GM11168 (cell line): ENCODE results near the gene CEBPG.

Experiments
- in situ Hi-C: fragments of 300-500 bp; cut with MboI; formaldehyde crosslinking; loops from one replicate; pipeline ENCODE4 v1.12.0; 2022; ENCODE audit warnings: low sequenced_read_pairs; ENCODE audit not compliant: unreplicated experiment

Gene CEBPG

DNA sequence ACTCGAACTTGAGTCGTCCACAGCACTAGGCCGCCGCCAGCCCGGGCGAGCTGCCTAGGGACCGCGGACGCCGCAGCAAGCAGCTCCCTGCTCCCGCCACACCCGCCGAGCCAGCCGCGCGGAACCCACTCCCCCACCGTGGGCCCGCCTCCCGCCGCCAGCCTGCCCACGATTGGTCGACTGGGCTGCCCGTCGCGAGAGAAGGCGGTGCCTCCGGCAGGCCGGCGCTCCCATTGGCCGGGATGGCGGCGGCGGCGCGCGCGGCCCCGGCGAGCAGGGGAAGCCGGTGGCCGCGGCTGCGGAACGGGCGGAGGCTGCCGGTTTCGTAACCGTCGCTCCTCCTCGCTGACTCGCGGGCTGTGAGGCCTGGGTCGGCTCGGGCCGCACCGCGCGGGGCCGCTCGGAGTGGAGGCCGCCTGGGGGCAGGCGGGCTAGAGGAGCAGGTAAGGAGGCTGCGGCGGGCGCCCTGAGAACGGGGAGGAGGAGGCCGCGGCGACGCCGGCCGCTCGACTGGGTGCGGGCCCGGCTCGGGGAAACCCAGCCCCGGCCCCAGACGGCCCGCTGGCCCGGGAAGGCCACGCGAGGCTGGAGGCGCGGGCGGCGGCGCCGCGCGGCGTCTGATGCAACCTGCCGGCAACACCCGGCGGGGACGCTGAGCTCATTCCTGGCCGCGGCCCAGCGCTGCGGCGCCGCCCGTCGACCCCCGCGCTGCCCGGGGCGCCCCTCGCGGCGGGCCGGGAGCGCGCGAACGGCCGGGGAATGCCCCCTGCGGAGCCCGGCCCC is at the start of gene CEBPG:
Gene CEBPG (plus strand): TSS at position 257 of the 783 bp plus-strand sequence. CDS start 5,531 bp downstream, outside the sequence.
- in situ Hi-C loops = no loop called here

DNA sequence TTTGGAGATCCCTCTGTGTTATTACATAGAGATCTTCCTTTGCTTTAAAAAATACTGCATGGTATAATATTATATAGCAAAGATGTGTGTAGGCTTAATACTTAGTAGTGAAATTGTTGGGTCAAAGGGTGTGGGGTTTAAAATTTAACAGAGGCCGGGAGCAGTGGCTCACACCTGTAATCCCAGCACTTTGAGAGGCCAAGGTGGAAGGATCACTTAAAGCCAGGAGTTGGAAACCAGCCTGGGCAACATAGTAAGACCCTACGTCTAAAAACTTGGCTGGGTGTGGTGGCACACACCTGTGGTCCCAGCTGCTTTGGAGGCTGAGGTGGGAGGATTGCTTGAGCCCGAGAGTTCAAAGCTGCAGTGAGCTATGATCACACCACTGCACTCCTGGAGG is 48.9 kb upstream of the CEBPG start:
- in situ Hi-C loops = no loop called here

DNA sequence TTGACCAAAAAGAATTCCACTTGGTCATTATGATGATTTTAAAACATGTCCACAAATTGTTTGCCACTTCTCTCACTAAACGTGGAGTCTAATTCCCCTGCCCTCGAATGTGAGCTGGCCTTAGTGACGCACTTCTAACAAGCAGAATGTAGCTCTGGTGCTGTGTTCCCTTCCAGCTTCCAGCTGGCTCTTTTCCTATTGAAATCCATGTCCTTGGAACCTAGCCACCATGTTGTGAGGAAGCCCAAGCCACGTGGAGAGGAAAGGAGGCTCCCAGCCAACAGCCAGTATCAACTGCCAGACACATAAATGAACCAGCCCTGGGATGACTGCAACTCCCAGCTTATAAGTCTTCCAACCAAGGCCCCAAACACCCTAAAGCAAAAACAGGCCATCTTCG is 47.6 kb upstream of the CEBPG start:
- in situ Hi-C loops = no loop called here

DNA sequence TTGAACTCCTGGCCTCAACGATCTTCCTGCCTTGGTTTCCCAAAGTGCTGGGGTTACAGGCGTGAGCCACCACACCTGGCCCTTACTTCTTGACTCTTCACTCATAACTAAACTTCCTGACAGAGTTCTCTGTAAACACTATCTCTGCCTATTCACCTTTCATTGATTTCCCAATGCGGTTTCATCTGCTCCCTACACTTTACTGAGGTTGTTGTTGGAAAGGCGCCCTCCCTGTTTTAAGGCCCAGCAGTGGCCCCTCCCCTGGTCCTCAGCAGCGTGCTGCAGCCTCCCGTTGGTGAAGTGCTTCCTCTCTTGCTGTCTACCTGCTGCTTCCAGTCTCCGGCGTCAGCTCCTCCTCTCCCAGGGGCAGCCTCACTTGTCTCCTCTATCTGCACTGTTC is 44.4 kb upstream of the CEBPG start:
- in situ Hi-C loops = no loop called here

DNA sequence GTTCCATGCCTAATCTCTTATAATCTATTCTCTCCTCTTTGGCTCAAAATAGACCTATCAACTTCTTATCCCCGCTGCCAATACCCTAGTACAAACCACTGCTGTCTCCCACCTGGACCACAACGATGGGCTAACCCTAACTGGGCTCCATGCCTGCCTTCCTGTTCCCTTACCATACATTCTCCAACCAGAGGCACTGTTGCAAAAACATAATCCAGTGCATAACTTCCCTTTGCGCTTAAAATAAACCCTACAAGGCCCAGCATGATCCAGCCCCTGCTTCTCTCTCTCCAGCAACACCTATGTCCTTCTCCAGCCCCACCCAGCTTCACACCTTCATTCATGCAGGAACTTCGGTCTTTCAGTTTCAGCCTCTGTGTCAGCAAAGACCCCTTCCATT is 43.8 kb upstream of the CEBPG start:
- in situ Hi-C loops = no loop called here

DNA sequence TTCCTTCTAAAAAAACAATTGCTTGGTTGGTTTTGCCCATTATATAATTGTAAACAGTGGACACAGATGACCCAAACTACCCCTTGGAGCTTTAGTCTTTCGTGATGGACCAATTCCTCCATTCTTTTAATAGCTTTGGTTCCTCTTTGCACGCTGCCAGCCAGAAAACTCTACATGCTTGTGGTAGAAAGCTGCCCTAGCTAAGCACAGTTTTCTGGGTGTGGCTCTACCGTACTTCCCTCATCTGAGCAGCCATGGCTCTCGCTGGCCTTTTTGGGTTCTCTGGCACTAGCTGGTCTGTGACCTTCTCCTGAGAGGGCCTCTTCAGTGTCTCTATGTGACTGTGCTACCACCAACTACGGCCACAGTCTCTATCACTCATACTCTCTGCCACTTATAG is 41.3 kb upstream of the CEBPG start:
- in situ Hi-C loops = no loop called here

DNA sequence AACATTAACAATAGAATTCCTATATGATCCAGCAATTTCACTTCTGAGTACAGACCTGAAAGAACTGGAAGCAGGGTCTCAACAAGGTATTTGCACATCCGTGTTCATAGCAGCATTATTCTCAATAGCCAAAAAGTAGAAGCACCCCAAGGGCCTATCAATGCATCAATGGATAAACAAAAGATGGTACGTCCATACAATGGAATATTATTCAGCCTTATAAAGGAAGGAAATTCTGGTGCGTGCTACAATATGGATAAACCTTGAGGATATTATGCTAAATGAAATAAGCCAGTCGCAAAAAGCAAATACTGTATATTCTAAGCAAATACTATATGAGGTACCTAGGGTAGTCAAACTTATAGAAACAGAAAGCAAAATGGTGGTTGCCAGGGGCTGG is 40.4 kb upstream of the CEBPG start:
- in situ Hi-C loops = no loop called here

DNA sequence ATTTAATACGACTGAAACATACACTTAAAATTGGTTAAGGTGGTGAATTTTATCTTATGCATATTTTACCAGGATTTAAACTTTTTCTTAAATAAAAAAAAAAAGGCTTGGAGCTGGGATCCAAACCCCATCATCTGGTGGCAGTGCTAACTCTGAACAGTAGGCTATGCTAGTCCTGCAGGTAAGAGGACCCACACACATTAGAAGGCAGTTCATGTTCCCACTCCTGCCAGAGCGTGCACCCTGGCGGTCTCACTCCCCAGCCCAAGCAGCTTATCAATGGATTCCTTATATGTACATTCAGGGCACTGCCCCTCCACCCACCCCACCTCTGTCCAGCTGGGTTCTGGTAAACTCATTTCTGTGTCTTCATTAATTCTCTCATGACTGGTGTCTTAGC is 39.9 kb upstream of the CEBPG start:
- in situ Hi-C loops = no loop called here

DNA sequence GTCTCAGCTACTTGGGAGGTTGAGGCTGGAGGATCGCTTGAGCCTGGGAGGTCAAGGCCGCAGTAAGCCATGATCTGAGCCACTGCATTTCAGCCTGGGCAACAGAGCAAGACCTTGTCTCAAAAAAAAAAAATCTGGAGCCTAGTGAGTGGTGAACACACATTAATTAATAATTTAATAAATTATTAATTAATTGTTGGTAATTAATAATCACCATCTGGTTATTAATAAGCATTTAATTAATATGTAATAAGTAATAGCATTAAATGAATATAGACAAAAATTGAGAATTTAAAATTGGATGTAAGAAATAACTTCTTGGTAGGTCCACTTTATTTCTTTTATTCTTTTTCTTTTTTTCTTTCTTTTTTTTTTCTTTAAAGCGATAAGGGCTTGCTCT is 39.2 kb upstream of the CEBPG start:
- in situ Hi-C loops = no loop called here

DNA sequence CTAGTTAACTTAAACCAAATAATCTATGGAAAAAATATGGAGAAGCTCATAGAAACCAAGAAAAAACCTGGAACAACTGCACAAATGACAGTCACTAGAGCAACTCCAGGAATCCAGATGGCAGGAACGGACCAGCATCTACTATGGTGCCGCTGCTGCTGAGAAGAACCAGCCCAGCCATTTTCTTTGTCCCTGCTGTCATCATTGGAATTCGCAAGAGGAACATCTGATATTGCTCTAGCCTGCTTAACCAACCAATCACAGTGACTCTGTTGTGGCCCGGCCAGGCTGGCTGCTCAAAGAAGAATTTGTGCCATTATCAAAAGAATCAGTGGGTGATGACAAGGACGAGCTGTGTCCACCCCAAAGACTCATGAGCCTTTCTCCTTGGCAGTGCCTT is 38.1 kb upstream of the CEBPG start:
- in situ Hi-C loops = no loop called here

DNA sequence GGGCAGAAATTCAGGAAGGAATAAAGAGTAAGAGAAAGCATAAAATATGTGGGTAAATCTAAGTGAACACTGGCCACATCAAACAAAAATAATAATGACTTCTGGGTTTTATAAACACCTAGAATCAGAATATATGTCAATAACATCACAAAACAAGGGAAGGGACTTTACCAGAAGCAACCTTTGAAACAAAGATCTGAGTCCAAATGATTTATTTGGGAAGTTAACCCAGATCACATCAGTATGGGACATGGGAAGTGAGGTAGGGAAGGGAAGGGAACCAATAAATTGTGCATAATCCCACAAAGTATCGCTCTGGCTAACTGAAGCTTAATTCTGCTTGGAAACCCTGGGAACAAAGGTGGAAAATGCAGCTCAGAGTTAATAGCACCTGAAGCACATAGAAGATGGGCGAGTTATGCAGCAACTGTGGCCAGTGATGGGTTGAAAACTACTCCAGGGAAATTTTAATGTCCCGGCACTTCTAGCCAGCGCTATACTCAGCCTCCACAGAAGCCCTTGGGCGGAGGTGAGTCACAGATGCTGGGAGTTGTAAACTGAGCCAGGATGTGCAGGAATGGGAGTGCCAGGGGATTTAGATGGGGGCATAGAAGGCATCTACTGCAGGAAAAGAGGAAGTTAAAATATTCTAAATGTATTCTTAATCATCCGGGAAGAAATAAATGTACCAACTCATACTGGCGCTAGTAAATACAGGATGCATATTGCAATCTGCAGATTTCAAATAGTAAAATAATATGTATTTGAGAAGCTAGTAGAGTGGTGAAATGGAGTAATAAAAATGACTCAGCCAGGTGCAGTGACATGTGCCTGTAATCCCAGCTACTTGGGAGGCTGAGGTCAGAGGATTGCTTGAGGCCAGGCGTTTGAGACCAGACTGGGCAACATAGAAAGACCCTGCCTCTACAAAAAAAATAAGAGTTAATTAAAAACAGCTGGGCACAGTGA is 34.2 kb upstream of the CEBPG start:
- in situ Hi-C loops = no loop called here

DNA sequence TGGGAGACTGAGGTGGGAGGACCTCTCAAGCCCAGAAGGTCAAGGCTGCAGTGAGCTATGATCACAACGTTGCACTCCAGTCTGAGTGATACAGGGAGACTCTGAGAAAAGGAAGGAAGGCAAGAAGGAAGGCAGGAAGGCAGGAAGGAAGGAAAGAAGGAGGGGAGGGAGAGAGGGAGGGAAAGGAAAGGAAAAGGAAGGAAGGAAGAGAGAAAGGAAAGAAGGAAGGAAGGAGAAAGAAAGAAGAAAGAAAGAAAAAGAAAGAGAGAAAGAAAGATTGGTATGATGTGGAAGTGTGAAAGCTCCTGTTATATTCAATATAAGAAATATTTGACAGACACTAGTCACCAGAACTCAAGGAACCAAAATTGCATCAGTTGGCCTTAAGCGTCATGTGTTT is 32.5 kb upstream of the CEBPG start:
- in situ Hi-C loops = no loop called here

DNA sequence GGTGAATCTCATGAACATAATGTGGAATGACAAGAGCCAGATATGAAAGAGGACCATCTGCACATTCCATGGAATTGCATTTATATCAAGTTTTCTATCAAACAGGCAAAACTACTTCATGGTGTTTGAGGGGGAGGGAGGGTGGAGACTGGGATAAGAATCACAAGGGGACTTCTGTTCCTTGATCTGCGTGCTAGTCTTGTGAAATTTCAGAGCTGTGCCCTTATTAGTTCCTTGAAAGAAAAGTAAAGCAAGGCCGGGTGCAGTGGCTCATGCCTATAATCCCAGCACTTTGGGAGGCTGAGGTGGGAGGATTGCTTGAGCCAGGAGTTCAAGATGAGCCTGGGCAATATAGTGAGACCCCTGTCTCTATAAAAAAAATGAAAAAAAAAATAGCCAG is 30.2 kb upstream of the CEBPG start:
- in situ Hi-C loops = no loop called here

DNA sequence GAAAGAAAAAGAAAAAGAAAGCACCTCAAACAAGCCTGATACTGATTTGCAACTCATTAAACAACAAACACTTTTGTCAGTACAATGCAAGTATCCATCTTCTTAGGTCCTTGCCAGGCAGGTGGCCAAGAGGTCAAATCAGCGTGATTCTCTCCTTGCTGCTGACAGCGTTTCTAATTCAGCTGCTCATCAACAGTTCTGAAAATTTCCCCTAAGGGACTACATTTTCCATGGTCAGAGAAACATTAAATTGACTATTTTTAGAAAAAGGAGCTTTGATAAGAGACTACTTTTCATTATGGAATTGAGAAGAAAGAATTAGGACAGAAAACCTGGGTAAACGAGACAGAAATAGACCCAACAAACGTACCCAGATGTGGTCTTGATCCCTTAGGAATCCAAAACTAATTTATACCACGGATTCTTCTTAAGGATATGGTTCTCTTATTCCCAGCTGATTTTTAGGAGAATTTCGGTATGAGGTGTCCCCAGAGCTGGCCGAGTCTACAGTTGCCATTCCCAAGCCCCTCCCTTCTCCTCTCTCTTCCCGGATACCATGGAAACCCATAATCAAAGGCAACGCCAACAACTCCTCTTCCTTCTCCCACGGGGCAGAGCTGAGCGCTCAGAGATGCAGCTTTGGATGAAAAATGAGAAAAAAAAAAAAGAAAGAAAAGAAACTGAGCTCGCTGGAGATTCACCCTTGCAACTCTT is 29.5 kb upstream of the CEBPG start:
- in situ Hi-C loops = no loop called here

DNA sequence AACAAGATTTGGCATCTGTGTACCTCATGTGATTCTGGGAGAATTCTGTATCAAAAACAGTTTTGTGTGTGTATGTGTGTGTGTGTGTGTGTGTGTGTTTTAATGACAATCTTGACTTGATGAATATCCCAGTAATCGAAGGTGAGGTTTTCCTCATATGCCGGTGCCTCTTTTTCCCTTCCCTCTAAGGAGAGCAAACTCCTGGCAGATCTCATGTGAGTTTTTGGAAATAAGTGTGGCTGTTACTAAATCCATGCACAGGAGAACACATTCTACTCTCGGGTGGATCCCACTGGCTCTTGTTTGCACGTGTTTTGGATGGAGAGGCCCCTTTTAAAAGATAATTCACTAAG is 29.0 kb upstream of the CEBPG start:
- in situ Hi-C loops = no loop called here

DNA sequence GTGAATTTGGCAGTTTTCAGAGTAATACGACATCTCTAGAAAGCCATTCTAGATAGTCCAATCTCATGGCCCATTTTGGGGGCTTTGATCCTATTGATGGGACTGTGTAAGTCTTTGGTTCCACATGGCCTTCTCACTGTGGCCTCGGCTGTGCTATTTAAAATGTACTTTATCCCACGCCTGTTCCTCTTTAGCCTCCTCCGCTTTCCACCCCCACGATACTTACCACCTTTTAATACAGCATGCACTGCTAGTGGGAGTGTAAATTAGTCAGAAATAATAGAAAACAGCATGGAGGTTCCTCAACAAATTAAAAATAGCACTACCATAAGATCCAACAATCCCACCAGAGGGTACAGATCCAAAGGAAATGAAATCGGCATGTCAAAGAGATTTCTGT is 28.3 kb upstream of the CEBPG start:
- in situ Hi-C loops = no loop called here

DNA sequence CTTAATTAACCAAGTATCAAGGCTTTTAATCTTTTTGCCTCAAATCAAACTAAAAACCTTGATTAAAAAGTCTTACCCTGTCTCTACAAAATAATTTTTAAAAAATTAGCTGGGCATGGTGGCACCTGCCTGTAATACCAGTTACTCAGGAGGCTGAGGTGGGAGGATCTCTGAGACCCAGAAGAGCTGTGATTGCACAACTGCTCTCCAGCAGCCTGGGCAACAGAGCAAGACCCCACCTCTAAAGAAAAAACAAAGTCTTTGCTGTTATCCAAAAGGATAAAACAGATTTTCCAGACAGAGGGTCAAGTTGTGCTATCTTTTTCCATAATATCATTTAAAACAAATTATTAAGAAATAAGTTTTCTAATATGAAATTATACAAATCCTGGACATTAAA is 26.8 kb upstream of the CEBPG start:
- in situ Hi-C loops = no loop called here

DNA sequence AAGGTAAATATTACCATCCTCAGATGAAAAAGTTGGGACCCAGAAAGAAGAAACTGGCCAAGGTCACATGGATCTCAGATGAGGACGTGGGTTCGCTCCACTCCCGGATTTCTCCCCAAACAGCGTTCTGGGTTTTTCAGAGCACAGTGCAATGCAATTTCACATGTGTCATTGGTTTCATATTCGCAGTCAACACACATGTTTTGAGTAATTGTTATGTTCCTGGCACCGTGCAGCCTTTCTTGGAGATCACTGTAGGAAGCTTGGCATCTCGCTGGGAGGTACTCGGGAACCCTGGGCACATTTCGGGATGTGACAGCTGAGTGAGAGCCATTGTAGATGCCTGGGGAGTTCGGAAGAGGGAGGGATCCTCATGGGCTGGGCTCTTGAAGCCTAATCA is 26.2 kb upstream of the CEBPG start:
- in situ Hi-C loops = no loop called here

DNA sequence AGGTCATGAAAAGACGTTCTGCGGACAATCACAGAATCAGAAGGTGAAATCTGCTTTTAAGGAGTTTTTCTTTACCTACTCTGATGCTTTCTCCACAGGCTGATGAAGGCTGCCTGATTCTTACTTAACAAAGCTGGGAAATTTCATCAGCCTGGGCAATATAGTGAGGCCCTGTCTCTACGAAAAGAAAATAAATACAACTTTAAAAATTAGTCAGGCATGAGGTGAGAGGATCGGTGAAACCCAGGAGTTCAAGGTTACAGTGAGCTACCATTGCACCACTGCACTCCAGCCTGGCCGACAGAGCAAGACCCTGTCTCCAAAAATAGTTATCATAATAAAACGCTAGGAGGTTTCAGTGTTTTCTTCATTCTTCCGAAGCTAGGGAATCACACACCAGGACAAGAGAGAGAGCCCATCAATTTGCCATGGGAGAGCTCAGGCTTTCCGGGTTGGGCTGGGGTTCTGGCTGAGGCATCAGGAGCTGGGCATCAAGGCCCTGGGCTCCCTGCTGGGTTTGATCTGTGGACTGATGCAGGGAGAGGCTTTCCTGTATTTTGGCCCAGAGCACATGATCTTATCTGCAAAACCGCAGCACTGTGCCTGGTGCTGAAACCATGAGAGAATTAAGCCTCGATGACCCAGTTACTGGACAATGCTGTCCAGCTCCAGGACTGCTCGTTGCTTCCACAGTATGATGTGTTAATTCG is 25.1 kb upstream of the CEBPG start:
- in situ Hi-C loops = no loop called here
